SK-N-SH treated with all-trans-retinoic acid at 6 μM for 48 hours (cell line): Measurements from ENCODE around the gene PRPF38A.

Source experiments
- ARNTL ChIP-seq: fragments of 450-650 bp; formaldehyde crosslinking; IDR thresholded peaks from 2 replicates; pipeline ENCODE4 v1.5.0; 2020; ENCODE audit warnings: low read depth, mild to moderate bottlenecking, moderate library complexity, borderline replicate concordance
- CSDC2 ChIP-seq: fragments of 250-450 bp; sonication (Bioruptor Pico); IDR thresholded peaks from 2 replicates; pipeline ENCODE4 v1.5.0; 2020; ENCODE audit warnings: mild to moderate bottlenecking, moderate library complexity
- ISL1 ChIP-seq: fragments of 250-450 bp; sonication (Bioruptor Pico); IDR thresholded peaks from 2 replicates; pipeline ENCODE4 v2.1.2; 2022; ENCODE audit warnings: mild to moderate bottlenecking, moderate library complexity
- PATZ1 ChIP-seq: fragments of 250-450 bp; sonication (Bioruptor Pico); IDR thresholded peaks from 2 replicates; pipeline ENCODE4 v1.8.0; 2020; ENCODE audit warnings: mild to moderate bottlenecking, moderate library complexity, borderline replicate concordance
- PPARA ChIP-seq: fragments of 250-450 bp; sonication (Bioruptor Pico); IDR thresholded peaks from 2 replicates; pipeline ENCODE4 v1.5.0; 2020; ENCODE audit warnings: mild to moderate bottlenecking, borderline replicate concordance
- RARB ChIP-seq: fragments of 250-450 bp; sonication (Bioruptor Pico); IDR thresholded peaks from 2 replicates; pipeline ENCODE4 v1.8.0; 2021; ENCODE audit warnings: mild to moderate bottlenecking, moderate library complexity
- SNAI2 ChIP-seq: fragments of 250-450 bp; sonication (Bioruptor Pico); IDR thresholded peaks from 2 replicates; pipeline ENCODE4 v1.5.0; 2020; ENCODE audit warnings: mild to moderate bottlenecking, moderate library complexity
- TSHZ2 ChIP-seq: fragments of 250-450 bp; sonication (Bioruptor Pico); IDR thresholded peaks from 2 replicates; pipeline ENCODE4 v1.5.0; 2020; ENCODE audit warnings: mild to moderate bottlenecking, moderate library complexity
- ZFP3 ChIP-seq: fragments of 250-450 bp; sonication (Bioruptor Pico); IDR thresholded peaks from 2 replicates; pipeline ENCODE4 v1.5.0; 2020; ENCODE audit warnings: mild to moderate bottlenecking, moderate library complexity
- ZFP30 ChIP-seq: fragments of 450-650 bp; formaldehyde crosslinking; IDR thresholded peaks from 2 replicates; pipeline ENCODE4 v1.5.0; 2022; ENCODE audit warnings: mild to moderate bottlenecking, moderate library complexity
- ZNF565 ChIP-seq: fragments of 450-650 bp; formaldehyde crosslinking; conservative IDR thresholded peaks from 2 replicates; pipeline ENCODE4 v1.5.0; 2020; ENCODE audit warnings: low read depth, mild to moderate bottlenecking, moderate library complexity
- TF ChIP-seq, protein P1 (sequence below): fragments of 250-450 bp; sonication (Bioruptor Pico); IDR thresholded peaks from 2 replicates; pipeline ENCODE4 v1.5.1; 2020; ENCODE audit warnings: low read depth, mild to moderate bottlenecking, moderate library complexity
- TF ChIP-seq, protein P2 (sequence below): fragments of 250-450 bp; sonication (Bioruptor Pico); IDR thresholded peaks from 2 replicates; pipeline ENCODE4 v1.8.0; 2021; ENCODE audit warnings: low read depth, mild to moderate bottlenecking, moderate library complexity, borderline replicate concordance

DNA sequence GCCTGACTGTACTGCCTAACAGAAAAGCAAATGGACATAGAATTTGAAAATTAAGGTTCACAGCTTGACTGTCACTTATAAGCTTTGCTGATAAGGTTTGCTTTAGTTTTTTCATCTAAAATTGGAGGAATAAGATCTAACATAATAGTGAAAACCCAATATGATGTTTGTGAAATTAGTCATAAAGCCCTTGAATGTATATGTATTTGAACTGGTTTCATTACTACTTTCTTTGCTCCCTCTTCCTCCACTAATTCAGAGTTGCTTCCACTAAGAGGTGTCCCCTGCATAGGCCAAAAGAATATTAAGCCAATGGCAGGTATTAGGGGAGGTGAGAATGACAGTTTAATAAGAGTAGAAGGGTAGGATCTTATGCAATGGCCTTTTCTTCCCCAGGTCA lies 10.5 kb downstream of the PRPF38A start:
- TF ChIP-seq TSHZ2 (no peak), ARNTL (no peak), ZFP30 (CRISPR knock-in tag) (no peak), SNAI2 (CRISPR knock-in tag) (no peak), ZFP3 (CRISPR knock-in tag) (no peak), PPARA (CRISPR knock-in tag) (no peak), CSDC2 (CRISPR knock-in tag) (no peak), ISL1 (no peak), PATZ1 (CRISPR knock-in tag) (no peak), ZNF565 (no peak), RARB (CRISPR knock-in tag) (no peak)
- TF ChIP-seq, protein P1, sequence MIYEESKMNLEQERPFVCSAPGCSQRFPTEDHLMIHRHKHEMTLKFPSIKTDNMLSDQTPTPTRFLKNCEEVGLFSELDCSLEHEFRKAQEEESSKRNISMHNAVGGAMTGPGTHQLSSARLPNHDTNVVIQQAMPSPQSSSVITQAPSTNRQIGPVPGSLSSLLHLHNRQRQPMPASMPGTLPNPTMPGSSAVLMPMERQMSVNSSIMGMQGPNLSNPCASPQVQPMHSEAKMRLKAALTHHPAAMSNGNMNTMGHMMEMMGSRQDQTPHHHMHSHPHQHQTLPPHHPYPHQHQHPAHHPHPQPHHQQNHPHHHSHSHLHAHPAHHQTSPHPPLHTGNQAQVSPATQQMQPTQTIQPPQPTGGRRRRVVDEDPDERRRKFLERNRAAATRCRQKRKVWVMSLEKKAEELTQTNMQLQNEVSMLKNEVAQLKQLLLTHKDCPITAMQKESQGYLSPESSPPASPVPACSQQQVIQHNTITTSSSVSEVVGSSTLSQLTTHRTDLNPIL (CRISPR knock-in tag), result no peak
- TF ChIP-seq, protein P2, sequence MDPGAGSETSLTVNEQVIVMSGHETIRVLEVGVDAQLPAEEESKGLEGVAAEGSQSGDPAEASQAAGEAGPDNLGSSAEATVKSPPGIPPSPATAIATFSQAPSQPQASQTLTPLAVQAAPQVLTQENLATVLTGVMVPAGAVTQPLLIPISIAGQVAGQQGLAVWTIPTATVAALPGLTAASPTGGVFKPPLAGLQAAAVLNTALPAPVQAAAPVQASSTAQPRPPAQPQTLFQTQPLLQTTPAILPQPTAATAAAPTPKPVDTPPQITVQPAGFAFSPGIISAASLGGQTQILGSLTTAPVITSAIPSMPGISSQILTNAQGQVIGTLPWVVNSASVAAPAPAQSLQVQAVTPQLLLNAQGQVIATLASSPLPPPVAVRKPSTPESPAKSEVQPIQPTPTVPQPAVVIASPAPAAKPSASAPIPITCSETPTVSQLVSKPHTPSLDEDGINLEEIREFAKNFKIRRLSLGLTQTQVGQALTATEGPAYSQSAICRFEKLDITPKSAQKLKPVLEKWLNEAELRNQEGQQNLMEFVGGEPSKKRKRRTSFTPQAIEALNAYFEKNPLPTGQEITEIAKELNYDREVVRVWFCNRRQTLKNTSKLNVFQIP (CRISPR knock-in tag), result no peak
